Ovary (tissue), 9 donors: ENCODE measurements around the gene CXCL12. TPM values are rescaled to one million over a fixed set of nuclear protein-coding genes. Genes with fewer than 3 reads are reported as not detected.

Source experiments
- DNase-seq, 5 donors: peaks; one replicate each; pipeline ENCODE4 v3.0.0-alpha.2; 2019 to 2020
- H3K27ac ChIP-seq, 2 donors: fragments of 200-600 bp; one replicate each; pipeline versions ENCODE4 v1.5.1 to v1.8.0; 2019 to 2022
- H3K27me3 ChIP-seq: fragments of 200-600 bp; one replicate; pipeline ENCODE4 v1.8.0; 2022
- H3K36me3 ChIP-seq: fragments of 200-600 bp; sonication (generic); one replicate; pipeline ENCODE4 v1.5.1; 2019
- H3K4me1 ChIP-seq: one replicate; pipeline ENCODE4 v1.8.1; 2013; ENCODE audit warnings: mild to moderate bottlenecking, moderate library complexity; ENCODE audit not compliant: insufficient read depth
- H3K4me3 ChIP-seq: fragments of 200-600 bp; sonication (generic); one replicate; pipeline ENCODE4 v1.5.1; 2017
- H3K9me3 ChIP-seq, 2 donors: fragments of 200-600 bp in 1 of 2; sonication (generic) in 1 of 2; one replicate each; pipeline versions ENCODE4 v1.5.1 to v1.8.1; 2013 to 2019; ENCODE audit warnings: mild to moderate bottlenecking in 1 of 2, moderate library complexity in 1 of 2
- EP300 ChIP-seq: sonication (generic); formaldehyde crosslinking; IDR thresholded peaks from one replicate; pipeline ENCODE4 v1.6.1; 2017; ENCODE audit warnings: antibody characterized with exemption
- POLR2A ChIP-seq: fragments of 450-650 bp; IDR thresholded peaks from one replicate; pipeline ENCODE4 v1.6.1; 2017; ENCODE audit warnings: antibody characterized with exemption, mild to moderate bottlenecking, moderate library complexity
- WGBS, 3 donors: extraction: QIAGEN DNeasy Blood & Tissue Kit in 1 of 3; methylation state at CpG; one replicate each; pipeline versions ENCODE4 v1.1.5 to v1.1.7; 2013 to 2017; 5-methylcytosine and 5-hydroxymethylcytosine counted together
- intact Hi-C, 4 donors: fragments of 100-400 bp; cut with DNase I; formaldehyde crosslinking; loops; one replicate each; pipeline versions ENCODE4 v1.11.0 to v1.15.1; 2022 to 2023
- polyA plus RNA-seq, 2 donors: library from polyadenylated mRNA; stranded (reverse); fragments of 200-250 nt in 1 of 2; fragments of 350-450 nt in 1 of 2; fragmentation: Illumina TruSeq in 1 of 2; extraction: RNeasy Lipid Tissue Mini Kit (QIAGEN cat#74804) in 1 of 2; gene quantifications; one replicate each; pipeline ENCODE4 v1.2.3, GENCODE V29; 2013 to 2014
- total RNA-seq, 7 donors: library from RNA; depleted of rRNA in 2 of 7; stranded (reverse); fragments of >200 nt in 2 of 7; fragmentation: NEBNext Ultra II Directional in 3 of 7; extraction: Animal tissue kit (Norgen Biotek cat#: 25700) in 3 of 7; gene quantifications; one replicate each; pipeline versions ENCODE4 v1.1.0 to v1.2.4, GENCODE V29; 2016 to 2023
- TF ChIP-seq, protein P1 (sequence below), 3 donors: fragments of 450-650 bp in 2 of 3; fragments of 200-600 bp in 1 of 3; IDR thresholded peaks; one replicate each; pipeline versions ENCODE4 v1.5.1 to v1.8.0; 2016 to 2022; ENCODE audit warnings: antibody characterized with exemption in 3 of 3, mild to moderate bottlenecking in 1 of 3
- donor health status: DM: no; HTN: no; CAD: no; lungs with moderate emphysema.
- donor health status: DM: no; HTN: no; CAD: no.
- donor health status: Bipolar disorder and iron deficiency.
- donor health status: DM: yes; HTN: yes; CAD: no.
- donor health status: DM: no; HTN: no; CAD: no.
- donor health status: DM: yes; HTN: yes; CAD: no.

CXCL12 gene
- total and polyA plus RNA-seq, 9 donors, result 14.2 to 341 (median 106) TPM

DNA sequence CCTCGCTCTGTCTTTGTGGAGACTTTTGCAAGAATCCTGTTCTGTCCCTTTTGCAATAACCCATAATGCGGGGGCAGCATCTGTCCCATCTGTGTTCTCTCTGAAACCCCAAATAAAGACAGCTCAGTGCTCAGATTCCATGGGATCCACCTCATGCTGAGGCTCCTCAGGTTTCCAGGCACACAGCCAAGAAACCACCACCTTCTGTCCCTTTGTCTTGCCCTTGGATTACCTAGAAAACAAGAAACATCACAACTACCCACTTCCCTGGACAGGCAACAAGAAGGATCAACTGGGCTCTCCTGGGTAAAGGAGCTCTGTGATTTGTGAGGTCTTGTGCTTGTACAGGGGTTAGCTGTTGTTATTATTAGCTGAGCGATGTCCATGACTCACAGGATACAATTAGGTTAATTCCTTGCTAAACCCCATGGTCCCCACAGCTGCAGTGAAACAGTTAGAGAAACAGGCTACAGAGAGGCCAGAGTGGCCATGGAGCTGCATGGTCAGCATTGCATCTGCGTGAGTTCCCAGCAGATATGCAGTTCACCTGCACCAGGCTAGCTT, 50.2 kb downstream of the CXCL12 start:
- TF ChIP-seq, protein P1, sequence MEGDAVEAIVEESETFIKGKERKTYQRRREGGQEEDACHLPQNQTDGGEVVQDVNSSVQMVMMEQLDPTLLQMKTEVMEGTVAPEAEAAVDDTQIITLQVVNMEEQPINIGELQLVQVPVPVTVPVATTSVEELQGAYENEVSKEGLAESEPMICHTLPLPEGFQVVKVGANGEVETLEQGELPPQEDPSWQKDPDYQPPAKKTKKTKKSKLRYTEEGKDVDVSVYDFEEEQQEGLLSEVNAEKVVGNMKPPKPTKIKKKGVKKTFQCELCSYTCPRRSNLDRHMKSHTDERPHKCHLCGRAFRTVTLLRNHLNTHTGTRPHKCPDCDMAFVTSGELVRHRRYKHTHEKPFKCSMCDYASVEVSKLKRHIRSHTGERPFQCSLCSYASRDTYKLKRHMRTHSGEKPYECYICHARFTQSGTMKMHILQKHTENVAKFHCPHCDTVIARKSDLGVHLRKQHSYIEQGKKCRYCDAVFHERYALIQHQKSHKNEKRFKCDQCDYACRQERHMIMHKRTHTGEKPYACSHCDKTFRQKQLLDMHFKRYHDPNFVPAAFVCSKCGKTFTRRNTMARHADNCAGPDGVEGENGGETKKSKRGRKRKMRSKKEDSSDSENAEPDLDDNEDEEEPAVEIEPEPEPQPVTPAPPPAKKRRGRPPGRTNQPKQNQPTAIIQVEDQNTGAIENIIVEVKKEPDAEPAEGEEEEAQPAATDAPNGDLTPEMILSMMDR (IDR thresholded peaks at IDR 0.05), result no peak
- no peak for TF ChIP-seq POLR2A
- no peak for TF ChIP-seq EP300
- H3K9me3 ChIP-seq, result no peaks in the 10 kb centered on the region
- no peak overlapping the region for H3K27ac ChIP-seq
- DNase-seq, result no peak
- H3K4me3 ChIP-seq, result no peak overlapping the region
- WGBS, 3 donors, result 75 to 77% (median 75%) methylated on average over 4 of the region's 4 CpGs
- no peaks in the 10 kb centered on the region for H3K36me3 ChIP-seq
- intact Hi-C loops, result loop anchor here in 1 of 4 donors (5.0 kb wide), 1 partner anchor 1052 kb away; no protein-coding TSS in a partner anchor
- H3K27me3 ChIP-seq, result no peaks in the 10 kb centered on the region
- H3K4me1 ChIP-seq, result no peaks in the 10 kb centered on the region

DNA sequence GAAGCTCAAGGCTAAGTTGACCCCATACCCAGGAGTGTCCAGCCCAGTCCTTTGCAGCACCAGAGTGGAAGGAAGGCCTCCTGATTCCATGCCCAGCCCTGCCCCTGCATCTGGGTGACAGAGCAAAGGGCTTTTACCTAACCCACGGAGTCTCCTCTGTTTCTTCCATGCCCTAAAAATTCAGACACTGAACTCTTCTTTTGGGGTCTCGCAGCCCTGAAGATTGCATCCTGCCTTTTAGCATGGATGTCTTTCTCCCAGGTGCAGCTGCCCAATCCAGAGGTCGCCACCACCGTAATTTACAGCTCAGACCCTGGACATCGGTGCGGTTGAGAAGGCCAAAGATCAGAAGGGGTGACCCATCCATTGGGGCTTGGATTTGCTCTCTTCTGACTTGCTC, 50.8 kb downstream of the CXCL12 start:
- 89 to 92% (median 91%) methylated on average over 6 of the region's 6 CpGs for WGBS, 3 donors
- H3K27ac ChIP-seq, result no peak overlapping the region
- TF ChIP-seq POLR2A (no peak), EP300 (no peak)
- TF ChIP-seq, protein P1 (IDR thresholded peaks at IDR 0.05), result no peak

DNA sequence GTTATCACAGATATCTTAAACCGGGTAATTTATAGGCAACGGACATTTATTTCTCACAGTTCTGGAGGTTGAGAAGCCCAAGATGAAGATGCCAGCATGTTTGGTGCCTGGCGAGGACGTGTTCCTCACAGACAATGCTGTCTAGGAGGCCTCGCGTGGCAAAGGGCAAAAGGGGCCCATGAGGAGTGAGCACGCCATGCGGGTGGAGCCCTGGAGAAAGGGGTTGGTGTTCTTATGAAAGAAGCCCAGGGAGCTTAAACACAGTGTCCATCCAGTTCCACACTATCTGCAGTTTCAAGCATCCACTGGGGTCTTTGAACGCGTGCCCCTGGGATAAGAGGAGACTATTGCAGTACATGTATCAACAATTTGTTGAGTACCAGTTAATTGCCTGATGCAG, 51.4 kb downstream of the CXCL12 start:
- no peak for TF ChIP-seq EP300
- TF ChIP-seq POLR2A, result no peak
- TF ChIP-seq, protein P1 (IDR thresholded peaks at IDR 0.05), result no peak
- Histone ChIP-seq H3K9me3 (no peaks in the 10 kb centered on the region), H3K27ac (no peak overlapping the region), H3K4me1 (no peaks in the 10 kb centered on the region), H3K36me3 (no peaks in the 10 kb centered on the region), H3K27me3 (no peaks in the 10 kb centered on the region), H3K4me3 (no peak overlapping the region)
- intact Hi-C loops, result no loop called here
- DNase-seq, result no peak
- WGBS, 3 donors, result 95 to 97% (median 96%) methylated on average over 10 of the region's 10 CpGs

More for the DNA sequence above, 50.8 kb downstream of the CXCL12 start:
- intact Hi-C loops, result no loop called here
- H3K4me1 ChIP-seq, result no peaks in the 10 kb centered on the region
- H3K27me3 ChIP-seq, result no peaks in the 10 kb centered on the region
- no peaks in the 10 kb centered on the region for H3K36me3 ChIP-seq
- no peaks in the 10 kb centered on the region for H3K9me3 ChIP-seq
- no peak for DNase-seq
- H3K4me3 ChIP-seq, result no peak overlapping the region

DNA sequence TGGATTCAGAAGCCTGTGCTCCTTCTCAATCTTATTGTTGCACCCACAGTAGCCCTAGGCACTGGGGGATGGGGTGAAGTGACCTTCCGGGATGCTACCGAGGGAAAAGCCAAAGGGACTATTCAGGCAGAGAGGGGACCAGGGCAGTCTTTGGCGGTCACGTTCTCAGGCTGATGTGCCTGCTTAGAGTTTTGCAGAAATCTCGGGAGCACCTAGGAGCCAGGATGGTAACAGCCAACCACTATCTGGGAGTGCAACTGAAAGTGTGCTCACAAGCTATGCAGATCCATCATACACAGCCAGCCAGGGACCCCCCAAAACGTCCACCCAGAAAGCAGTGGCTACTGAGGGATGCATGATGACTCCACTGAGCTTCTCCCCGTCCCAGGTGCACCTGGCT, 52.4 kb downstream of the CXCL12 start:
- Histone ChIP-seq H3K36me3 (no peaks in the 10 kb centered on the region), H3K4me3 (no peak overlapping the region), H3K27me3 (no peaks in the 10 kb centered on the region), H3K9me3 (no peaks in the 10 kb centered on the region), H3K27ac (no peak overlapping the region), H3K4me1 (no peaks in the 10 kb centered on the region)
- TF ChIP-seq EP300, result no peak
- no peak for TF ChIP-seq POLR2A
- TF ChIP-seq, protein P1 (IDR thresholded peaks at IDR 0.05), result no peak
- 65 to 85% (median 67%) methylated on average over 7 of the region's 7 CpGs for WGBS, 3 donors
- intact Hi-C loops, result no loop called here
- no peak for DNase-seq
